ENCODE results near the gene SLC5A1.
A peak's percentile ranks its signal among the peaks of the same experiment; 100 is the strongest.

Gene SLC5A1

DNA sequence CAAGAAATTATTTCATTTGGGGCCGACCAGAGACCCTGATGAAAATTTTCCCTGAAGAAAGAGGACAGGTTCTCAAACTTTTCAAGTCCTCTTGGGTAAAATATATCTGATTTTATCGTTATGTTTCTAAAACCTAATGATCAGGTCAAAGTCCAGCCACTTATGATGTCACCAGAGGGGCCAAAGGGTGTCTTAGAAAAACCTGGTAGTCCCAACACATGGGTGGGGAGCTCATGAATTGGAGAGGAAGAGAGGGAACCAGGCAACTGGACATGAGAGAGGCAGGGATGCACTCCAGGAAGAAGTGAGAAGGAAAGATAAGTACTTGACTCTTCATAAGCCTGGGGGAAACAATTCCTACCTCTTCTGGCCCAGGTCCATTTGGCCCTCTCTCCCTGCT is 9.2 kb downstream of the SLC5A1 start:
- no peak for DNase-seq

DNA sequence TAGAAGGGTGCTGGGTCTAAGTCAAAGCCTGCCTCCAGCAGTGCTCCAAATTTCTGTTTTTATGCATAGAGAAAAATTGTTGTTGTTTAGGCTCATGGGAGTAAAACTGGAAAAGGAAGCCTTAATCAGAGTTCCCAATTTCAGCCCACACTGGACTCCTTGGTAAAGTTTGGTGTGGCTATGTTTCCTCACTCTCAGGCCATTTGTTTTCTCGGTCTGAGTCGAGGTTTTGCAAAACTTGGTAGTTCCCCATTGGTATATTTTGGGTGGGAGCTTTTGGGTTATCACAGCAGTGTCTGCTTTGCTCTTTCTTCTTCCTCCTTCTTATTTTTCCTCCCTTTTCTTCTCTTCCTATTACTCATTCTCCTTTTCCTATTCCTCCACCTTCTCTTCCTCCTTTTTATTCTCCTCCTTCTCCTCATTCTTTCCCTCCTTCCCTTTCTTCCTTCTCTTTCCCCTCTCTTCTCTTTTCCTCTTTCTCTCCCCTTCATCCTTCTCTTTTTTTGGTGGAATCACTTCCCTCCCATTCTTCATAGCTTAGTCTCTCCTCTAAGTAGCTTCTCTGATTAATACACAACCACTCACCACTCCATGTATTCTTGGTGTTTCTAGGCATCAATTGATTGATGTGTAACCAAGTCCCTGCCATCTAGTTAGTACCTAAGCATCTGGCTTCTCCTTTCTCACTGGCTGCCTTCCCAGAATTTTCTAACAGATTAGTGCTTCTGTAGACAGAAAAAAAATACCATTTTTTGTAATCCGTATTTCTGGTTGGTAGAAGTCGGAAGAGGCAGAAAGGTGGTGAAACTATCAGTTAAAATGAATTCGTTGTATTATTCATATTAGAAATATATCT is 10.1 kb downstream of the SLC5A1 start:
- DNase-seq = no peak

DNA sequence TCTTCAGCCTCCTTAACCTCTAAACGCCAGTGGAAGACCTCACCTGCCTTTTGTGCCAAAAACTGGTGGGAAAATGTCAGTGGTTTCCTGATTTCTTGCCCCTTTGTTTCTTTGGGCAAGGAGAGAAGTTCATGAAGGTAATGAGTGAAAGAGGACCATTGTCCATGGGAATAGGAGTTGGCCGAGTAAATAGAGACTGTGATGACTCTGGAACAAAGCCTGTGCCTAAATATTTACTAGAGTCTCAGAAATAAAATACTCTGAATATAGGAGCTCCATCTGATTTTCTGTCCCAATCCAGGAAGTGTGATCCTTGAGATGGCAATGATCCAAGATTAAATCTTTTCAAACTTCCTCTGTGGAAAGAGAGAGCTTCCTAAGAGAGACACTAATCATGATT is 12.0 kb downstream of the SLC5A1 start:
- DNase-seq = no peak

DNA sequence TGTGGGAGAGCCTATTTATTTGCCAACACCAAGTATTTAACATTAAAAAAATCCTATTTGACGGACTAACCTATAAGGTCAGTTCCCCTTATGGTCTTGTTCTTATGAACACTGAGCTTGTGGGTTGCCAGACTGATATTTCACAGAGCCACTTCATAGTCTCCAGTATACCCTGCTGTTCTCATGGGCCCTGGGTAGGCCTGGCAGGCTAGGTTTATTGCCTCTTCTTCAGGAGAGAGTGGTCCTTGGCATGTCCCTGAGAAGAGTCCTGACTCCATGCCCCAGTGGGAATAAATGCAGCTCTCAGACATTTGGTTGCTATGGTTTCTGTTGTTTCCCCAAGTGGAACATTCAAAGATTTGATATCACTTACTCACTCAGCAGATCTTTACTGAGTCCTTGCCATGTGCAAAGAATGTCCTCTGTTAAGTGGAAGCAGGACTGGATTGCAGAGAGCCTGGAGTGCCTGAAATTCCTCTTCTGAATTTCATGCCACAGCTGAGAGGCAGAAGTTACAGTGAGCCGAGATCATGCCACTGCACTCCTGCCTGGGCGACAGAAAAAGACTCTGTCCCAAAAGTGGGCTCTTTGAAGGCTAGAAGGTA is 15.7 kb downstream of the SLC5A1 start:
- no peak for DNase-seq

DNA sequence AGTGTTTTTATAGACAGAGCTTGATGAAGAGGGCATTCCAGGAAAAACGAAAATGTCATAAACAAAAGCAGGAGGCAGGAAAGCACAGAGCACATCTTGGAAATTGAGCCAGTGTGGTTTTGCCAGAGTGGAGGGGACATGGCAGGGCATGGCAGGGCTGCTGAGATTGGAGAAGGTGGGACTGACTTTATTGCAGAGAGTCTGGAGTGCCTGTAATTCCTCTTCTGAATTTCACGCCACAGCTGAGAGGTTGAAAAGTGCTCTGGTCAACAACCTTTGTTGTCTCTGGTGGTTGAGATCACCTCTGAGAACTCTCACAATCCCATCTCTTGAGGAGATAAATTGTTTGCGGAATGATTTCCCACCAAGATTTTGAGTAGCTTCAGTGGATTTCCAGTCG is 16.4 kb downstream of the SLC5A1 start:
- no peak for DNase-seq

DNA sequence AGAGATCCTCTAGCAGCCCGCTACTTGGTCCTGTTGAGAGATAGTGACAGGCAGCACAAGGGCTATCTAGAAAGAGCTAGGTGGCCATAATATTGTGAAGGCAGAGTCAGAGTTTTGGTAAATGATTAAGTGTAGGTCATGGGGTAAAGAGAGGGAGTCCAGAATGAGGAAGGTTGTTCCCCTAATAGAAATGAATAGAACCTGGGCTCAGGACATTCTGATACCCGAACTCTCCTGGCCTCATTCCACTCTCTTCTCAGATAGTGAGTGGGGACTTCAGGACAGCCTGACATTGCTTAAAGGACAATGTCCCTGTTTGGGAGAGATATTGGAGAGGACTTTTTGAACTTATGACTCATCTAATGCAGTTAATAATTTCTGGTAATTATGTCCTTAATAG is 20.6 kb downstream of the SLC5A1 start:
- DNase-seq = no peak

DNA sequence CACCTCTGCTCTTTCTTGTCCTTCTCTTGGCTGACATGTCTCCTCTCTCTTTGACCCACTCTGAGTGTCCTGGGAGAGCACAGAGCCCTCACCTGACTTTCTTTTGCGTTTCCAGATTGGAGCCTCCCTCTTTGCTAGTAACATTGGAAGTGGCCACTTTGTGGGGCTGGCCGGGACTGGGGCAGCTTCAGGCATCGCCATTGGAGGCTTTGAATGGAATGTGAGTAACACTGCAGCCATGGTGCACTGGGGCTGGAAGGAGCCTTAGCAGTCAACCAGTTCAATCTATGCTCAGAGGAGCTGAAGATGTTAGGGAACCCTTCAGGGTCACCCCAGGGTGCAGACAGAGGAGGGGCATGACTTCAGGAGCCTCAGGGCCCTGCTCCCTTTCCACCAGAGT is 23.8 kb downstream of the SLC5A1 start:
- DNase-seq = no peak

DNA sequence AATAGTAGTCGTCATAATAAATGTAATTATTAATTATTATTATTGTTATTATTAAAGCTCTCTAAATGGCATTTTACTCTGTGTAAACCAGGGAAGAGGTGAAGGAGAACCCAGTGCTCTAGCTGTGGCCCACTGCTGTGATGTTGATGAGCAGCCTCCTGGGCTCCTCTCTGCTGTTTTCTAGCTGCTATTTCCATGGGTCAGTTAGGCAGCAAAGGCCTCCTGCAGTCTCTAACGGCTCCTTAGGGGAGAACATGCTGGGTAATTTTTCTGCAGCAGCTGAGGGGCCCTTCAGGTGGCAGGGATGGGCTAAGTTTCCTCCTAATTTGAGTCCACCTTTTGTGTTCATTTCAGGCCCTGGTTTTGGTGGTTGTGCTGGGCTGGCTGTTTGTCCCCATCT is 24.6 kb downstream of the SLC5A1 start:
- DNase-seq = no peak

DNA sequence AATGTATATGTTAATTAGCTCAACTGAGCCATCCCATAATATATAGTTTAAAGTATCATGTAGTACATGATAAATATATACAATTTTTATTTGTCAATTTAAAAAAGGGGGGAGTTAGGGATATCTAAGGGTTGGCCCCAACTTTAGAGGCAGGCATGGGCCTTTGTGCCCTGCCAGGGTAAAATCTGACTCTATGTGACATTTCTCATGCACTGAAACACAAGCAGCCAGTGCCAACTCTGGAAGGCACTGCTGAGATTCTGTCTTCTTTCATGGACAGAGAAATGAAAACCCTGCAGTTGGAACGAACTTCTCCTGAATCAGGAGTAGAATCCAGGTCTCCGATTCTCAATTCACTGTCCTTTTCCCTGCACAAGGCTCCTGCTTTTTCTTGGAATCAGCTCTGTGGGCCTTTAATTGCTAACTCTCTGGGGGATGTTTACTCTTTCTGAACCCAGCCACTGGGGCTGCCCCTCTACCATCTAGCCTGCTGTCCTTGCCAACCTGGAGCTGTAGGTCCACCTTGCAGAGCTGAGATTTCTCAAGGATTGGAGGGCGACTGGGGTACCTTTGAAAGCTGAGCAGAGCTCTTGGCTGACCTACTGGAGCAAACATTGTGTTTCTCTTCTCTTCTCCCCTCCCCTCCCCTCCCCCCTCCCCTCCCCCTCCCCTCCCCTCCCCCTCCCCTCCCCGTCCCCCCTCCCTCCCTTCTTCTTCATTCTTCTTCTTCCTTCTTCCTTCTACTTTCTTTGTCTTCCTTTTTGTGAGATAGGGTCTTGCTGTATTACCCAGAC is 26.7 kb downstream of the SLC5A1 start:
- no peak for DNase-seq

DNA sequence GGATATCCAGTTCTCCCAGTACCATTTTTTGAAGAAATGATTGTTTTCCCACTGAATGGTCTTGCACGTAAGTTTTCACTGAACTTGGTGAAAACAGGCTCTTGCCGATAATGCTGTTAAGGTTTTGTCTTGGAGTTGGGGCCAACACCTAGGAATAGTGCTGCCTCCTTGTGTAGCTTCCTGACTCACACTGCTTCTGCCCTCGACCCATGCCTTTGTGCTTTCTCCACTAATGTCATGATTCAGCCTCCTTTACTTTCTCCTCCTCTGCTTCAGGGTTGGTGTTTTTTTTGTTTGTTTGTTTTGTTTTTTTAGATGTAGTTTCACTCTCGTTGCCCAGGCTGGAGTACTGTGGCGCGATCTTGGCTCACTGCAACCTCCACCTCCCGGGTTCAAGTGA is 30.2 kb downstream of the SLC5A1 start:
- DNase-seq = no peak

DNA sequence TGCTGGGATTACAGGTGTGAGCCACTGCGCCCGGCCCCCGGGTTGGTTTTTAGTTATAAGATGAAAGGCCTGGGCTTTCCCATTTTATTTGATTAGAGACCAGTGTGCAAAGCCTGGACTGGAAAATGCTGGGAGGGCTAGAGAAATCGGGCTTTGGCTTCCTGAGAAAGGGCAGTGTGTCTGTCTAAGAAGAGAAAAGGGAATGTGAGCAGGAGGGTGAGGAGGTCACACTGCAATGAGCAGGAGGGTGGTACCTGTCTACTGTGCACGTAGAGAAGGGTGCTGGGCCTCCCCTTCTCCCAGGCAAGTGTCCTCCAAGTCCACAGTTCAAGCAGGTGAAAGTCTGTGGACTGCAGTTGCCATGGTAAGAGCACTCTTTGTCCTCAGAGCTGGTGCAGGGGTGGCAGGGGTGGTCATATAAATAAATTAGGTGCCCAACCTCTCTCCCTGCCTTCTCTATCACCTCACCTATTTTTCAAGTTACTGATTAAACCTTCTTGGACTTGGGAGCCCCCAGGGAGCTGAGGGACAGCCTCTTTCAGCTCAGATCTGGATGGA is 30.8 kb downstream of the SLC5A1 start:
- no peak for DNase-seq

DNA sequence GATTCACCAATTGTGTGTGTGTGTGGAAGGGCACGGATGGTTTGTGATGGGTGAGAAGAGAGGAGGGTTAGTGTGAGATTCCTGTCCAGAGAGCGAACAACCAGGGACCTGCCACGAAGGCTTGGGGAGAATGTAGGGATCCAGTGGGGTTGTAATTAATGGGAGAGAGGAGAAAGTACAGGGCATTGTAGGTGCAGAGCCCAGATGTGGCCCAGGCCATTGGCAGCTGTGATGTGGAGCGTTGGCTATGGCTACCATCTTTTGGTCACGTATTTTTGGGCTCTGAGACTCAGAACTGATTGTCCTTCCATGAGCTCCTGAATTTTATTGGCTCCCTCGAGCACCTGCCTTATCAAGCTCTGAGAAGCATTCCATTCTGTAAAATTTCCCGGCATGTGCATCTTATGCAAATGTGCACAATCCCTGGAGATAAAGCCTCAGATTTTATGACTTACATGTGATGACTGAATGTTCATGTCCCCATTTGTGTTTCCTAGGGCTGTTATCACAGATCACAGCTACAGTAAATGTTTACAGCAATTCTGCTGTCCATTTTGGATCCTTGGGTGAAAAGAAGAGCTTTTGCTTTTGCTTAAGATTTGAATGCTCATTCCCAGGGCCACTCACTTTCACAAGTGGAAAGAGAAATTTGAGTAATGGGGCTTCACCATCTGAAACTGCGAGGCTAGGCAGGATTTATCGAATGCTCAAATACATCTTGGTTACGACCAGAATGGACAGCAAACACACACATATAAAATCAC is 33.1 kb downstream of the SLC5A1 start:
- DNase-seq = no peak

DNA sequence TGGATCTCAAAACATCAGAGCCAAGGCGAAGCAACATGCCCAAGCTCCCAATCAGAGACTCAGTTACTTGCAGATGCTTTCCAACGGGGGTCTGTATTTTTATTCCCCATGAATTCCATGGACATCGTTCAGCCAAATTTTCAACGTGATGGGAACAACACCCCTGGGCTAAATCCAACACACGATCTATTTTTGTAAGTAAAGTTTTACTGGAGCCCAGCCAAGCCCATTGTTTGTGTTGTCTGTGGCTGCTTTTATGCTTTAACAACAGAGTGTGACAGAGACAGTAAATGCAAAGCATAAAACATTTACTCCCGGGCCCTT is 33.7 kb downstream of the SLC5A1 start:
- DNase-seq = no peak

DNA sequence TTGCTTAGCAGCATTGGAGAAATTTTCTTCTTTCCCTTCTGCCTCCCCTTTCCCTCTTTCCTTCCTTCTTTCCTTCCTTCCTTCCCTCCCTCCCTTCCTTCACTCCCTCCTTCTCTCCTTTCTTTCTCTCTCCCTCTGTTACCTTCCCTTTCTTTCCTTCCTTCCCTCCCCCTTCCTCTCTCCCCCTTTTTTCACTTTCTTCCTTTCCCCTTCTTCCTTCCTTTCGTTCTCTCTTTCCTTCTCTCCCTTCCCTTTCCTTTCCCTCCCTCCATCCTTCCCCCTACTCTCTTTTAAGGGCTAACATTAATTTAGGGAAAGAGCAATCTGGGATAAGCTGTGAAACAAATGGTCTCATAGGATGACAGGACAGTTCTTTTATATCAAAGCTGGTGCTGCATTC is 34.1 kb downstream of the SLC5A1 start:
- DNase-seq = no peak

DNA sequence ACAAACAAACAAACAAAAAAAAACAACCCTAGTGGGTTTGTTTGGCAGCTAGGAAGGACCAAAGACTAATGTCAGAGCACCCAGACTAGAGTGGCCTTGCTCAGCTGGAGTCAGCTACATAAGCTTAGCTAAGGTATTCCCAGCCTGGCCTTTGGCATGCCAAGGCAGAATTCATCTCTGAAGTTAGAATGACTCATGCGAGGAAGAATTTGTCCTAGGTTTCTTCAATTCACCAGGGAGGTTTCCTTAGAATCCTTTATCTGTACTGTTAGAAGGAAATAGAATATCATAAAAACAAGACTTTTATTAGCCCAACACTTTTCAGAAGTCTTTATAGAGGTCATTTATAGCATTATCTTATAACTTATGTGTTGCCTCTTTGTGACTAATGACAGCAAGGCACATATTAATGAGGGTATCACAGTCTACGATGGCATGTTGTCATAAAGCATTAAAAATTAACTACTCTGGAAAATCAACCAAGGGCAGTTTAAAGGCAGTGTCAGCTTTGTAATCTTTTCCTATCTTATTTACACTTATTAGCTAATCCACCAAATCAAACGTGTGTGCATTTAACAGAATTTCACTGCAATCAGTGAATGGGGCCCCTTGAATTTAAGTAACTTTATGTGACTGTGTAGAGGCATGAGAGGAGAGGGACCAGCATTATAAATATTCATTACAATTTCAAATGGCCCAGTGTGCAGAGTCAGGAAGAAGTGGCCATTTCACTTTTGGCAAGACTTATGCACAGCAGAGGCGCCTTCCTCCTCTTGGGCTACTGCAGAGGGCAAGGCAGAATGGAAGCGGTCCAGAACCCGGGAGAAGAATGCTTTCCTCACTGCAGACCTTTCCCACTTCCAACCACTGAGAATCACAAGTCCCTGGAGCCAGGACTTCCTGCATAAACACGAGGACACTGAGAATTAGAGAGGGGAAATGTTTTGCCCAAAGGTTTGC is 36.3 kb downstream of the SLC5A1 start:
- DNase-seq = no peak

DNA sequence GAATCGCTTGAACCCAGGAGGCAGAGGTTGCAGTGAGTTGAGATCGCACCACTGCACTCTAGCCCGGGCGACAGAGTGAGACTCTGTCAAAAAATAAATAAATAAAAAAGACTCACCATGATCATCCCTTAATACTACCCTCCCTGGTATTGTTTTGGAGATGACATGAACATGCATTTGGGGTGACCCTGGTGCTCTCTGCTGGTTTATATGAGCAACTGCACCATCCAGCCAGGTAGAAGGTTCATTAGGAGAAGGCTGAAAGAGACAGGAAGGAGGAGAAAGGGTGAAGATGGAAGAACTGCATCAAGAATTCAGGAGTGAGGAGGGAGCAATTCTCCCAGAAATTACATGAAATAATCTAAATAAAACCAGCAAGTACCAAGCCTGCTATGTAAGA is 37.8 kb downstream of the SLC5A1 start:
- DNase-seq = peak; percentile 28 to 40

DNA sequence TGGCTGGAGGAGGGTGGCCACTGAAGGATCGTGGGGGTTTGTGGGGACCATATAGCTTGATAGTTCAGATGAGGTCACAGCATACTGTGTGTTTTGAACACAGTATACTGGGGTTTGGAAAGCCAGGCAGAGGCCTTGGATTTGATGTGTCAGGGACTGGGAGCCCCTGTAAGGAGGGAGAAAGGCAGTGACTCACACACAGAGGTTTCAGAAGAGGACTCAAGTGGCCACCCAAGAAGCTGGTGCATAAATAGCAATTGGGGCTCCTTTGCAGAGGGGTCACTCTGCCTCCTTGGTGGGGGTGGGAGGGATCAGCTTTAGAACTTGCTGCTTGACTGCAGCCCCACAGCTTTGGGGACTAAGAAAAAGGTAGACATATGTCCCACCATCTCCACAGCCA is 39.3 kb downstream of the SLC5A1 start:
- no peak for DNase-seq

DNA sequence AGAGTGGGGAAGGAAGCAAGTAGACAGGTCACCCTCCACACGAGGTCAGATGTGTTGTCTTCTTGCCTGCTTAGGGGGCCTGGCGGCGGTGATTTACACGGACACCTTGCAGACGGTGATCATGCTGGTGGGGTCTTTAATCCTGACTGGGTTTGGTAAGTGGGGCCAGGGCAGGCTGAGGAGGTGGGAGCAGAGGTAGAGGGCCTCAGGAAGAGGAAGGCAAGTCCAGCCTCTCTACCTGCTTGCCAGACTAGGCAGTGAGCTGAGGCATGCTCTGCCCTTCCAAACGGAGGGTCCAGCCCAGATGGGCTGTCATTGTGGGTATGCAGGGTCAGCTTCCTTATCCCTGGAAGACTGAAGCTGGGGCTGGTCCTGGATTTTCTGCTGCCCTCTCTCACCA is 39.9 kb downstream of the SLC5A1 start:
- DNase-seq = no peak

DNA sequence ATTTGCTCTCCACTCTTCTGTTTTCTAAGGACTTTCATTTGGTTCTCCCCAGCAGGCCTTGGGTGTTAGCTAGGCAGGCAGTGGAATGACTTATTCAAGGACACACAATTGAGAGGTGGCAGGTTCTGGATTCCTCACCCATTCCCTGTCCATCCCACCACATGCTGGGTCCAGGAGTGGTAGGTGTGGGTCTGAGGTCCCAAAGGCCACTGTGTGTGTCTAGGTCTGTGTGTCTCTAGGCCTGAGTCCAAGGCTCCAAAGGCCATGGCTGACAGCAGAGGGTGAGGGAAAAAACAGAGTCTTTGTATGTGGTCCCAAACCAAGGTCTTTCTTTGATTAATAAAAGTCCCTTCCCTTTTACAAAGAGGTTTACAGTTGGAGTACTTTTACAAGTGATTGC is 40.8 kb downstream of the SLC5A1 start:
- DNase-seq = no peak

DNA sequence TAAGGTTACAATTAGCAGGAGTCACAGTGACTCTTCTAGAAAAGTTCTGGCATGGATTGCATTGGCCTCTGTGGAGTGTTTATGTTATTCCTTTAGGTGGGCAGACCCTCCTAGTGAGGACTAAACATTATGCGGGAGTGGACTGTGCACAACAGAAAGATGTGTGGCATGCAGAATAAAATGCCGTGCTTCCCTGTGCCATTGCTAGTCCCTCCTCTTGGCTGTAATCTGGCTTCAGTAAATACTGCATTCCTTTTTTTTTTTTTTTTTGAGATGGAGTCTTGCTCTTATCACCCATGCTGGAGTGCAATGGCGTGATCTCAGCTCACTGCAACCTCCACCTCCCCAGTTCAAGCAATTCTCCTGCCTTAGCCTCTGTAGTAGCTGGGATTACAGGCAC is 45.0 kb downstream of the SLC5A1 start:
- DNase-seq = no peak

DNA sequence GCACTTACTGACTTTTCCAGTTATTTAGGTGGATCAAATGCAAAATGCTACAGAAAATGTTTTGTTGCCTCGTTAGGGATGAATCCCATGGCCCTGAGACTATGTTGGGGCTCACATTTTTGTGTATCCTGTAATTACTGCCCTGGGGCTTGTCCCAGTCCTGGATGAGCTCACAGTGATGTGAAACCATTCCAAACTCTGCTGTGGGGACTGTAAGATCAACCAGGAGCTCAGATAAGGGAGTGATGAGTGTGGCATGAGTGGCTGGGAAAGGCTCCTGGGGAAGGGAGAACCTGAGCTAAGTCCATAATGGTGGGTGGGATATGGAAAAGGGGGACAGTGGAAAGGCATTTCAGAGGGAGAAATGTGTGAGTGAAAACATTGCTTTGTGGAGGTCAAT is 54.0 kb downstream of the SLC5A1 start:
- no peak for DNase-seq

Data from NCI-H2081 (cell line).